ENCODE data around the gene PACS1.
"Not testable (repeated sequence)": the region's sequence is repeated elsewhere in the genome, so short reads cannot be mapped to it uniquely, and the experiment has no call there.

PACS1 gene

GRCh38 chr11:66073669-66074068 lies 3.6 kb downstream of the PACS1 start:
- Mint-ChIP-seq H3K4me3 (no peak overlapping the region), H3K27me3 (ENCODE audit: low read depth) (no peaks in the 10 kb centered on the region), H3K36me3 (ENCODE audit: low read depth) (peaks cover 53% of the 10 kb centered on the region), H3K4me1 (ENCODE audit: low read depth) (peaks cover 49% of the 10 kb centered on the region), H3K9me3 (no peaks in the 10 kb centered on the region), H3K27ac (no peak overlapping the region)
- no peak for DNase-seq (ENCODE audit: low spot score)

GRCh38 chr11:66075273-66075672 lies 5.2 kb downstream of the PACS1 start:
- H3K27ac Mint-ChIP-seq, result no peak overlapping the region
- no peaks in the 10 kb centered on the region for H3K27me3 Mint-ChIP-seq (ENCODE audit: low read depth)
- H3K4me1 Mint-ChIP-seq (ENCODE audit: low read depth), result peaks cover 54% of the 10 kb centered on the region
- no peak for DNase-seq (ENCODE audit: low spot score)
- H3K9me3 Mint-ChIP-seq, result no peaks in the 10 kb centered on the region
- H3K36me3 Mint-ChIP-seq (ENCODE audit: low read depth), result peaks cover 46% of the 10 kb centered on the region
- no peak overlapping the region for H3K4me3 Mint-ChIP-seq

GRCh38 chr11:66076561-66076960 lies 6.5 kb downstream of the PACS1 start:
- peaks cover 40% of the 10 kb centered on the region for H3K36me3 Mint-ChIP-seq (ENCODE audit: low read depth)
- H3K27me3 Mint-ChIP-seq (ENCODE audit: low read depth), result no peaks in the 10 kb centered on the region
- no peak overlapping the region for H3K4me3 Mint-ChIP-seq
- DNase-seq (ENCODE audit: low spot score), result no peak
- no peak overlapping the region for H3K27ac Mint-ChIP-seq
- H3K9me3 Mint-ChIP-seq, result no peaks in the 10 kb centered on the region
- H3K4me1 Mint-ChIP-seq (ENCODE audit: low read depth), result peaks cover 60% of the 10 kb centered on the region

- Mint-ChIP-seq H3K9me3 (no peaks in the 10 kb centered on the region), H3K27me3 (ENCODE audit: low read depth) (no peaks in the 10 kb centered on the region), H3K4me3 (no peak overlapping the region), H3K27ac (peak overlapping the region; percentile 64), H3K4me1 (ENCODE audit: low read depth) (peaks cover 56% of the 10 kb centered on the region), H3K36me3 (ENCODE audit: low read depth) (peaks cover 32% of the 10 kb centered on the region)
- DNase-seq (ENCODE audit: low spot score), result no peak
These were observed 7.9 kb downstream of the PACS1 start for GRCh38 chr11:66077927-66078326.

- not testable (repeated sequence) for H3K27me3 Mint-ChIP-seq (ENCODE audit: low read depth); H3K4me3 Mint-ChIP-seq; DNase-seq (ENCODE audit: low spot score); H3K9me3 Mint-ChIP-seq
- Mint-ChIP-seq H3K27ac (peak overlapping the region; percentile 64), H3K36me3 (ENCODE audit: low read depth) (peaks cover 26% of the 10 kb centered on the region), H3K4me1 (ENCODE audit: low read depth) (peaks cover 61% of the 10 kb centered on the region)
These were observed 8.9 kb downstream of the PACS1 start for GRCh38 chr11:66078949-66079348.

- peak overlapping the region; percentile 87 for H3K4me3 Mint-ChIP-seq
- H3K4me1 Mint-ChIP-seq (ENCODE audit: low read depth), result peaks cover 64% of the 10 kb centered on the region
- no peaks in the 10 kb centered on the region for H3K9me3 Mint-ChIP-seq
- H3K27me3 Mint-ChIP-seq (ENCODE audit: low read depth), result no peaks in the 10 kb centered on the region
- peak; percentile 51 for DNase-seq (ENCODE audit: low spot score)
- H3K36me3 Mint-ChIP-seq (ENCODE audit: low read depth), result peaks cover 17% of the 10 kb centered on the region
- peak overlapping the region; percentile 97 for H3K27ac Mint-ChIP-seq
These were observed 10.2 kb downstream of the PACS1 start for GRCh38 chr11:66080055-66080817.

GRCh38 chr11:66081505-66081904 lies 11.4 kb downstream of the PACS1 start:
- H3K36me3 Mint-ChIP-seq (ENCODE audit: low read depth), result peaks cover 16% of the 10 kb centered on the region
- peak overlapping the region; percentile 87 for H3K4me3 Mint-ChIP-seq
- peaks cover 64% of the 10 kb centered on the region for H3K4me1 Mint-ChIP-seq (ENCODE audit: low read depth)
- H3K27me3 Mint-ChIP-seq (ENCODE audit: low read depth), result no peaks in the 10 kb centered on the region
- peak; percentile 61 for DNase-seq (ENCODE audit: low spot score)
- H3K9me3 Mint-ChIP-seq, result no peaks in the 10 kb centered on the region
- peak overlapping the region; percentile 97 for H3K27ac Mint-ChIP-seq

- Mint-ChIP-seq H3K4me3 (no peak overlapping the region), H3K36me3 (ENCODE audit: low read depth) (peaks cover 8% of the 10 kb centered on the region), H3K27ac (no peak overlapping the region), H3K4me1 (ENCODE audit: low read depth) (peaks cover 61% of the 10 kb centered on the region), H3K9me3 (no peaks in the 10 kb centered on the region), H3K27me3 (ENCODE audit: low read depth) (no peaks in the 10 kb centered on the region)
- no peak for DNase-seq (ENCODE audit: low spot score)
These were observed 13.1 kb downstream of the PACS1 start for GRCh38 chr11:66082946-66083698.

GRCh38 chr11:66083767-66084166 lies 13.7 kb downstream of the PACS1 start:
- H3K27ac Mint-ChIP-seq, result no peak overlapping the region
- peaks cover 55% of the 10 kb centered on the region for H3K4me1 Mint-ChIP-seq (ENCODE audit: low read depth)
- no peaks in the 10 kb centered on the region for H3K27me3 Mint-ChIP-seq (ENCODE audit: low read depth)
- H3K9me3 Mint-ChIP-seq, result no peaks in the 10 kb centered on the region
- DNase-seq (ENCODE audit: low spot score), result peak; percentile 1
- no peak overlapping the region for H3K4me3 Mint-ChIP-seq
- peaks cover 4% of the 10 kb centered on the region for H3K36me3 Mint-ChIP-seq (ENCODE audit: low read depth)

- no peak overlapping the region for H3K27ac Mint-ChIP-seq
- H3K4me3 Mint-ChIP-seq, result no peak overlapping the region
- peaks cover 5% of the 10 kb centered on the region for H3K36me3 Mint-ChIP-seq (ENCODE audit: low read depth)
- peaks cover 46% of the 10 kb centered on the region for H3K4me1 Mint-ChIP-seq (ENCODE audit: low read depth)
- no peaks in the 10 kb centered on the region for H3K27me3 Mint-ChIP-seq (ENCODE audit: low read depth)
- no peaks in the 10 kb centered on the region for H3K9me3 Mint-ChIP-seq
- no peak for DNase-seq (ENCODE audit: low spot score)
These were observed 14.9 kb downstream of the PACS1 start for GRCh38 chr11:66084821-66085475.

- Mint-ChIP-seq H3K4me1 (ENCODE audit: low read depth) (peaks cover 25% of the 10 kb centered on the region), H3K27ac (no peak overlapping the region), H3K4me3 (no peak overlapping the region), H3K27me3 (ENCODE audit: low read depth) (no peaks in the 10 kb centered on the region), H3K36me3 (ENCODE audit: low read depth) (peaks cover 7% of the 10 kb centered on the region), H3K9me3 (no peaks in the 10 kb centered on the region)
- DNase-seq (ENCODE audit: low spot score), result no peak
These were observed 17.3 kb downstream of the PACS1 start for GRCh38 chr11:66087148-66087908.

- DNase-seq (ENCODE audit: low spot score), result no peak
- Mint-ChIP-seq H3K27ac (no peak overlapping the region), H3K36me3 (ENCODE audit: low read depth) (peaks cover 12% of the 10 kb centered on the region), H3K4me1 (ENCODE audit: low read depth) (peaks cover 13% of the 10 kb centered on the region), H3K9me3 (no peaks in the 10 kb centered on the region), H3K4me3 (no peak overlapping the region), H3K27me3 (ENCODE audit: low read depth) (no peaks in the 10 kb centered on the region)
These were observed 19.0 kb downstream of the PACS1 start for GRCh38 chr11:66089067-66089466.

GRCh38 chr11:66090288-66090687 lies 20.2 kb downstream of the PACS1 start:
- Mint-ChIP-seq H3K4me3 (no peak overlapping the region), H3K9me3 (no peaks in the 10 kb centered on the region), H3K4me1 (ENCODE audit: low read depth) (peaks cover 4% of the 10 kb centered on the region), H3K27me3 (ENCODE audit: low read depth) (no peaks in the 10 kb centered on the region), H3K36me3 (ENCODE audit: low read depth) (peaks cover 12% of the 10 kb centered on the region), H3K27ac (no peak overlapping the region)
- DNase-seq (ENCODE audit: low spot score), result no peak
